Frontal cortex (tissue), 4 donors: ENCODE results near the gene ZFYVE27. TPM values are rescaled to one million over a fixed set of nuclear protein-coding genes. Genes with fewer than 3 reads are reported as not detected.
A peak's percentile ranks its signal among the peaks of the same experiment; 100 is the strongest.

Experiments used
- DNase-seq, 2 donors: peaks; one replicate each; pipeline ENCODE4 v3.0.0; 2012; ENCODE audit warnings: low spot score in 2 of 2
- FAIRE-seq: peaks from 2 replicates; lab custom pipeline; 2012; peaks lifted over from hg19 to GRCh38; lab: Jason Lieb, UNC
- total RNA-seq: library from RNA; depleted of rRNA; stranded (reverse); fragments of >200 nt; gene quantifications from one replicate; pipeline ENCODE4 v1.2.3, GENCODE V29; 2014
- donor health status: control.
- donor health status: control.
- donor health status: control.

Gene ZFYVE27
- total RNA-seq, 1 donor from 2014 or later, result 45.2 TPM

DNA sequence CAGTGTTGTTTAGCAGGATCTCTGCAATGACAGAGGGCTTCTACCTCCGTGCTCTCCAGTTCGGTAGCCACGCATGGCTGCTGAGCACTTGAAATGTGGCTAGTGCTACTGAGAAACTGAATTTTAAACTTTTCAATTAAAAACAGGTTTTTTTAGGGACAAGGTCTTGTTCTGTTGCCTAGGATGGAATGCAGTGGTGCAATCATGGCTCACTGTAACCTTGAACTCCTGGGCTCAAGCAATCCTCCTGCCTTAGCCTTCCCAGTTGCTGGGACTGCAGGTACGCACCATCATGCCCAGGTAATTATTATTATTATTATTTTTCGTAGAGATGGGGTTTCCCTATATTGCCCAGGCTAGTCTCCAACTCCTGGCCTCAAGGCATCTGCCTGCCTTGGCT lies 48.3 kb downstream of the ZFYVE27 start:
- DNase-seq (no peak), FAIRE-seq (no peak)

DNA sequence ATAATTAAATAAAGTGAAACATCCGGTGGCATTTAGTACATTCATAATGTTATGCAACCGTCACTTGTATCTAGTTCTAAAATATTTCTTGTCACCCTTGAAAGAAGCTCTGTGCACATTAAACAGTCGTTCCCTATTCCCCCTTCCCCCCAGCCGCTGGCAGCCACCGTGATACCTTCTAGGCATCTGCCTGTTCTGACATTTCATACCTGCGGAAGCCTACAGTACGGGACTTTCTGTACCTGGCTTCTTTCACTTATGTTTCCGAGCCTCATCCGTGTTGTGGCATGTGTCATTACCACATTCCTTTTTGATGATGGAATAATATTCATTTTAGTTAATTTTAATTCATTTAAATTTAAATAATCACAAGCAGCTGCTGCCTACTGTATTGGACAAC lies 48.8 kb downstream of the ZFYVE27 start:
- FAIRE-seq (no peak), DNase-seq (no peak)

DNA sequence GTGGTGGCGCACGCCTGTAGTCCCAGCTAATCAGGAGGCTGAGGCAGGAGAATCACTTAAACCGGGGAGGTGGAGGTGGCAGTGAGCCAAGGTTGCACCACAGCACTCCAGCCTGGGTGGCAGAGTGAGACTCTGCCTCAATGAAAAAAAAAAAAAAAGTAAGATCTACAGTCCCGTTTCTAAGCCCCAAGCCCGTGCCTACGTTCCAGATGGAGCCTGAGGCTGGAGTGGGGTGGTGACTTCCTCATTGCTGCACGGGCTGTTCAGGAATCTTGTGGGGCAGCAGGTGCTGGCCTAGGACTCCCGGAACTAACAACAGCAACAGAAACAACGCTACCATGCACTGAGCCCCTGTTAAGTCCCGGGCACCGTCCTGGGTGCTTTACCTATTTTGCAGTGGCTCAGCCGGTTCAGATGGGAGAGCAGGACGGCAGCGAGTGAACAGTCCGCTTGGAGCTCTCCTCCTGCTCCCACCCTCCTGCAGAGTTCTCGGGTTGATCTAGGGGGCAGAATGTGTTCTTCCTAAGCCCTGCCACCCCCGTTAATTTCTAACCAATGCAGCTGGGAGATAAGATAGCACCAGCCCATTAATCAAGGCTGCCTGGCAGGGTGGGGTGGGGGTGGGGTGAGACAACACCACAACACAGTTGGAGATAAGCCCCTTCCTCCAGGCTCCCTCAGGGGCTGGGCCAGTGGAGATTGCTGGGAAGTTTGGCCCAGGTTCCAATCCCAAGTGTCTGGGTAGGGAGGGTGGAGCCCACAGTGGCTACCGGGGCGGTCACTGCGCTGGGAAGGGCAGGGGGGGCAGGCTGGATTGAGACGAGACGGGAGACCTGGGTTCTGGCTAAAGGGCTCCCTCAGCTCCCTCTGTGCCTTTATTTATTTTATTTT lies 51.9 kb downstream of the ZFYVE27 start:
- no peak for FAIRE-seq
- DNase-seq, result no peak

DNA sequence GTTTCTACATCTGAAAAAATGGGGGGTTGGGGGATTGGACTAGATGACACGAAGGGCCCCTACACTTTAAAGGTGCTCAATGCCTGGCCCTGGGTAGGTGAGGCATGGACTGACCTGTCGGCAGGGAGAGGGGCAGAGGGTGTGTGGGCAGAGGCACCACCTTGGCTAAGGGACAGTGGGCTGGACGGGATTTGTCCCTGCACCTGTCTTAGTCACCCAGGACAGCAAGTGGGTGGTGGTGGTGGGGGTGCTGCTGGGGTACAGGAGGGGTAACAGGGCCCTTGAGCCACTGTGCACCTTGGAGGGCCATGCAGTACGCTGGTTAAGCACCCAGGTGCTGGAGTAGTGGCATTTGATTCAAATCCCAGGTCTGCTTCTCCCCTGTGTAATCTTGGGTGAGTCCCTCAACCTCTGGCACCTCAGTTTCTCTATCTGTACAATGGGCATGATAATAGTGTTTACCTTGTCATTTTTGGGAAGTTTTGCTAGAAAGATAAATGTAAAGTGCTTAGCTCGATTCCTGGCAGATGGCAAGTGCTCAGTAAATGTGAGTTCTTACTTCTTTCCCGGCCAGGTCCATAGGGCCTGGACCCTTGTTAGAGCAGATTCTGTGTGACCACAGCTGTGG lies 53.0 kb downstream of the ZFYVE27 start:
- FAIRE-seq (no peak), DNase-seq (no peak)

DNA sequence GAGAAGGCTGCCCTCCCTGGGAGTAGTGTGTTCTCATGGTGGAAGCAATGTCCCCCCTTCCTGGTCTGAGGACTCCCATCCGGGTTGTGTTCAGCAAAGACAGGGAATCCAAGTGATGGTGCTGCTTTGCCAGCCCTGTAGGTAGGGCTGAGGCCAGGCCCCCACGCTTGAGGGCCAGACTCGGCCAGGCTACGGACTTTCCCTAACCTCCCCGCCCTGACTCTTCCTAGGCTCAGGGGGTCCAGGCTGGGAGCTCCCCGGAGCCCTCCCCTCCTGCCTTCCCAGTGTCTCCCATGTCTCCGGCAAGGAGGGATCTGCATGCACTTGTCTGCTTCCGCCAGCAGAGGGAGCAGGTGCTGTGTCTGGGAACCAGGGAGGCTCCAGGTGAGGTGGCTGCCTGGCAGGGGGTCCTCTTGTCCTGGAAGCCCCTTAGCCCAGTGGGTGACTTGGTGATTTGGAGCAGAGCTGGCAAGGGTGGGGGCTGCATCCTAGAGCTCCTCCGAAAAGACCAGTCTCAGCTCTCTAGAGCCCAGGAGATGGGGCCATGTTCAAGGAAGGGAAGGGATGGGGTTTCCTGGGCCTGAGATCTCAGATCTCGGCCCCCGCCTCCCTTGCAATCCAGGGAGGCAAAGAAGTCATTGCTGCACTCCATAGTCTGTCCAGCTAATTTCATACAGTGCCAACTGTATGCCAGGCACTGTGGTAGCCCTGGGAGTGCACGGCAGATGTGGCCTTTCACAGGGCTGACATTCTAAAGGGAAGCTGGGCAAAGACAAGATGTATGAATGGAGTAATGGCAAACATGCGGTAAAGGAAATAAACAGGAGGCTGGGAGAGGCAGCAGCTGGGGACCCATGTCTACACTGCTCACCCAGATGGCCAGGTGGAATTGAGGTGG lies 55.1 kb downstream of the ZFYVE27 start:
- FAIRE-seq, result no peak

DNA sequence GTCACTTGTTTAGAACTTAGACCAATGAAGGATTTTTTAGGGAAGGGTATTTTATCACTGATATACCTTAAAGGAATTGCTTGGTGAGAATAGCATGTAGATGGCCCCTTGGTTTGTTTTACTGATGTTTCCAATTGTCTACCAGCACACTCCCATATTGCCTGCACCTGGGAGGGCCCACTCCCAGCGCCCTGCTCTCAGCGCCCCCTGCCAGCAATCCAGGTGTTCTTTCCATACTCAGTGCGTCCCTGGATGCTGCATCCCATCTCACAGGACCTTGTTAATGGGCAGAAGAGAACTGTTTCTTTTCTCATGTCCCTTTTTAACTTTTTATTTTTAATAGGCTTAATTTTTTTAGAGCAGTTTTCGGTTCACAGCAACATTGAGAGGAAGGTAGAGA lies 59.0 kb downstream of the ZFYVE27 start:
- FAIRE-seq (no peak), DNase-seq (no peak)

More for the DNA sequence above, 55.1 kb downstream of the ZFYVE27 start:
- DNase-seq, result peak in 1 of 2 donors; percentile 75

DNA sequence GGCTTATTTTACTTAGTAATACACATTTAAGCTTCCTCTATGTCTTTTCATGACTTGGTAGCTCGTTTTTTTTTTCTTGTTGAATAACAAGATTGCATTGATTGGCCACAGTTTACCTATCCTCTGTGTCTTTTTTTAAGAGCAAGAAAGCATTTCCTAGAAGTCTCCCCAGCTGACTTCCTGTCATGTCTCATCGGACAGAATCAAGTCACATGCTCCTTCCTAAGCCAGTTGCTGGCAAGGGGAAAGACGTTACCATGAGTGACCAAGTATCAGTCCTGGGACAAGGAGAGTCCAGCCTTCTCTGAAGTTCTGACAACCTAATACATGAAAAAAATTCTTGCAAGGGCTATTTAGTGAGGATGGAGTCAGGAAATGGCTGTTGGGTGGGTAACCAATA lies 59.7 kb downstream of the ZFYVE27 start:
- FAIRE-seq (no peak), DNase-seq (no peak)

DNA sequence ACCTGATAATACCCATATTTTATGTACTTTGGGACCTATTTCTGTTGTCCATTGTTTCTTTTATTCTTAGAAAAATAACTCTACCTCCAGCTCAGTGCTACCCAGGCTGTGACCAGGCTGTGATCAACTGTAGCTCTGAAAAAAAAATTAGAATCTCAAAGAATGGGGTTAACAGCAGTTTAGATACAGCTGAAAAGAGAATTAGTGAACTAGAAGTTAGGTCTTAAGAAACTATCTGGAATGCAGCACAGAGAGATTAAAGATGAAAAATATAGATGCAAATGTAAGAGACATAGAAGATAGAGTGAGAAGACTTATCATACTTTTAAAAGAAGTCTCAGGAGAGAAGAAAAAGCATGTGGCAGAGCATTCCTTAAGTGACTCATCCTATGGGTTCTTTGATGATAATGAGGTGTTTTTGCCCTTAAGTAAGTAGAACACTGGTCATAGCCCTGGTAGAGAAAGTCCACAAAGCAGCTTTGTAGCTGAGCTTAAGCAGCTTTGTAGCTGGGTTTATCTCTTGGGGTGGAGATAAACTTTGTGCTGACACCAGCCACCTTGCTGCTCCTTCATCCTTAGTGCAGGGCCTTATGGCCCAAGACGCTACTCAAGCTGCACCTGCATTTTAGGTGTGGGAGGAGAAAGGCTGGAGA lies 62.2 kb downstream of the ZFYVE27 start:
- FAIRE-seq (no peak), DNase-seq (no peak)

DNA sequence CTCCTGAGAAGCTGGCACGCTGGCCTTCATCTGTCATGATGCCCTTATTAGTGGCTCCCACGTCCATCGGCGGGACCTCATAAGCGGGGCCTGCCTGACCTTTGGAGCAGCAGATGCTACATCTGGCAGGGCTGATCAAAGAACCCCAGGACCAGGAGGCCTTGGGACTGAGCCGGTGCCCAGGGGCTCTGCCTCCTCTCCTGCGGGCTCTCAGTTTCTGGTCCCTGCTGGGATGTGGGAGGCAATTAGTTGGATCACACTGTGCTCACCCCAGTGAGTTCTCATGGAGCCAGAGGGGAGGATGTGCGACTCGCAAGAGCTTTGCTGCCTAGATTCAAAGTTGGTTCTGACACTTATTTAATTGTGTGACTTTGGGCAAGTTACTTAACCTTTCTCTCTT lies 63.5 kb downstream of the ZFYVE27 start:
- DNase-seq (no peak), FAIRE-seq (no peak)

DNA sequence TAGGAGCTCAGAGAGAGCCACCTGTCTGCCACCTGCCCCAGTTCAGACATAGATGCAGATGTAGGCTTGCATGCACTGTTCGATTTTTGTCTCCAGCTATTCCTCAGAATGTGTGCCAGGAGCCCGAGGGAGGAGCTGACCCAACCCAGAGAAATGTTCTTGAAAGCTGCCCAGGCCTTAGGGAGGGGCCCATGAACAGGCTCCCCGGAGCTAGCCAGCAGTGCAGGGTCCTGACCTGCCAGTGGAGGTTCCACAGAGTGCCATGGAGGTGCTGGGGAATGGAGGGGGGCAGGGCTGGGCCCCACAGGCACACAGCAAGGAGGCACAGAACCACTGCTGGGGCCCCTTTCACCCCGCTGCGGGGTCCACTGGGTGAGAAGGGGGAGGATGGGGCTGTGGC lies 64.5 kb downstream of the ZFYVE27 start:
- FAIRE-seq (no peak), DNase-seq (no peak)

DNA sequence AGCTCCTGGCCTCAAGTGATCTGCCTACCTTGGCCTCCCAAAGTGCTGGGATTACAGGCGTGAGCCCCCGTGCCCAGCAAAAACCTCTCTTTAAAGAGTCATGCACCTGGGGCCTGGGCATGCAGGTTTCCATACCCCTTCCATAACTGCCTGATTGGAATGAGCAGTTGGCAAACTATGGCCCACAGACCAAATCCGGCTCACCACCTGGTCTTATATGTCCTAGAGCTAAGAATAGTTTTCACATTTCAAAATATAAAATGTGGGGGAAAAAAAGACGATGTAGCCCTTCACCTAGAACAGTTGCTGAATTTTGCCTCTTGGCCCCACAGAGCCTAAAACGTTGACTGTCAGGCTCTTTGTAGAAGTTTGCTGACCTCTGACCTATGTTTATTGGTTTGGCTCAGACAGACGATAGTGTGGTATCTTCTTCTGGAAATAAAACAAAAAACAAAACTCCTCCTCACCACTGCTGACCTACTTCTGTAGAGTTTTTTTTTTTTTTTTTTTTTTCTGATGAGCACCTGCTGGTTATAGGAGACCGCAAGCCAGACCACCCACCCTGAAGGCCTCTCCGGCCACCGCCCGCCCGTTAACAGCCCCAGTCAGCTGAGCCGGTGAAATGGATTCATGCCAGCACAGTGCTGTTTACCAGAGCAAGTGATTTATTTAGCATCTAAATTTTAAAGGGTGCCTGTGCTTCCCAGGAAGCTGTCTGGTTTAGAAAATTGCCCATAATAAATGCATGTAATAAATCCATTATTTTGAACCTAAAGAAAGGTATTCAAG lies 68.4 kb downstream of the ZFYVE27 start:
- FAIRE-seq (no peak), DNase-seq (no peak)

DNA sequence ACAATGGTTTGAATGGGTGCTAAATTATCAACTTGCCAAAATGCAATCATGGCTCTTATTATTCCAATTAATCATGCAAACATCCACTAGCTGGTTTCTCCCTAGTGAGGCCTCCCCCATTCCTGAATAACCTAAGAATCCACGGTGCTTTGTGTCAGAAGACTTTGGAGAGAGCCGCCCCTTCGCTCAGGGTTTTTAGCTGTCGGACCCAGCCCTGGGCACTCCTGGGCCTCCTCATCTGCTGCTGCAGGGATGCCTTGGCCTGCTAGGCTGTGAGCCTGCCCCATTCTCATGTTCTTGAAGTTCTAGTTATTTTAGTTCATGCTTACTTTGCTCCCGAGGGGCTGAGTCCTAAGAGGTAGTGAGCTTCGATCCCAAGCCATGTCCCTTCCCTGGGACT lies 69.0 kb downstream of the ZFYVE27 start:
- FAIRE-seq (no peak), DNase-seq (no peak)

DNA sequence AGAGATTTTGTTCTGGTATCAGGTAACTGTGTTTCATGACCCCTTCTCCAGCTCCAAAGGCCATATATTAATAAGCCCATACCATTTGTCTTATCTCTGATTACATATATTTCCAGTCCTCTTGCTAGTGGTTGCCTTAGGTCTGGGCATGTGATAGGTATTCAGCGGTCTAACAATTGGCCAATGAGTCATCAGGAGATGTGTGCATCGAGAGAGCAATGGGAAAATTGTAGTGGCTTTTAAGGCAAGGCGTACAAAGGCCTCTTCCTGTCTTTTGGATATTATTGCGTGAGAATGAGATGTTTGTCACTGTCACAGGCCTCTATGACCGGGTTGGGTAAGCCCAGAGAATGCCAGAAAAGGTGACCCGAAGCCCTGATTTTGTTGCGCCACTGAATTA lies 73.5 kb downstream of the ZFYVE27 start:
- FAIRE-seq (no peak), DNase-seq (no peak)

Other genes with a start within 250 kb of the ZFYVE27 start
- 44.0 TPM for gene MMS19, start 238.7 kb upstream of the ZFYVE27 start, total RNA-seq
- 1.6 TPM for gene UBTD1, start 238.2 kb upstream of the ZFYVE27 start, total RNA-seq
- not detected for gene ANKRD2, start 164.3 kb upstream of the ZFYVE27 start, total RNA-seq
- gene HOGA1, start 152.7 kb upstream of the ZFYVE27 start, total RNA-seq, result 0.41 TPM
- not detected for gene C10orf62, start 147.4 kb upstream of the ZFYVE27 start, total RNA-seq
- 35.5 TPM for gene MORN4, start 103.6 kb upstream of the ZFYVE27 start, total RNA-seq
- 11.0 TPM for gene PI4K2A, start 96.5 kb upstream of the ZFYVE27 start, total RNA-seq
- 2.4 TPM for gene AVPI1, start 49.9 kb upstream of the ZFYVE27 start, total RNA-seq
- gene MARVELD1, start 23.4 kb upstream of the ZFYVE27 start, total RNA-seq, result 6.1 TPM
- 1.6 TPM for gene SFRP5, start 34.9 kb downstream of the ZFYVE27 start, total RNA-seq
- 17.9 TPM for gene GOLGA7B, start 112.7 kb downstream of the ZFYVE27 start, total RNA-seq